GM23338 (cell line): ENCODE measurements around the gene CAMTA1. TPM values are rescaled to one million over a fixed set of nuclear protein-coding genes. Genes with fewer than 3 reads are reported as not detected.

ENCODE experiments used
- ATAC-seq: fragments of 200-7000 bp; cut with Tn5 transposase; 3 replicates; pipeline ENCODE4 v1.9.1; 2020
- DNase-seq: peaks from one replicate; pipeline ENCODE4 v3.0.0-alpha.2; 2015; ENCODE audit warnings: low spot score
- H2AFZ ChIP-seq: fragments of 200-600 bp; sonication (generic); 2 replicates; pipeline ENCODE4 v1.8.0; 2016; ENCODE audit warnings: antibody characterized with exemption, mild to moderate bottlenecking, moderate library complexity
- H3F3A ChIP-seq: fragments of 200-600 bp; sonication (generic); replicated peaks from 2 replicates; pipeline ENCODE4 v1.8.0; 2017; ENCODE audit warnings: antibody characterized with exemption, mixed run types, low read depth
- H3K27ac ChIP-seq: fragments of 200-600 bp; sonication (generic); 2 replicates; pipeline ENCODE4 v1.6.1; 2016; ENCODE audit warnings: low read depth
- H3K27me3 ChIP-seq: fragments of 200-600 bp; sonication (generic); 2 replicates; pipeline ENCODE4 v1.8.0; 2016; ENCODE audit warnings: mild to moderate bottlenecking, mixed run types, moderate library complexity; ENCODE audit not compliant: insufficient read depth
- H3K36me3 ChIP-seq: fragments of 200-600 bp; sonication (generic); 2 replicates; pipeline ENCODE4 v1.8.0; 2016; ENCODE audit warnings: mild to moderate bottlenecking; ENCODE audit not compliant: insufficient read depth
- H3K4me1 ChIP-seq: fragments of 200-600 bp; sonication (generic); 2 replicates; pipeline ENCODE4 v1.8.0; 2016; ENCODE audit warnings: mild to moderate bottlenecking, moderate library complexity; ENCODE audit not compliant: insufficient read depth
- H3K4me2 ChIP-seq: fragments of 200-600 bp; sonication (generic); 2 replicates; pipeline ENCODE4 v1.7.1; 2017; ENCODE audit warnings: mixed run types
- H3K4me3 ChIP-seq: fragments of 200-600 bp; sonication (generic); 2 replicates; pipeline ENCODE4 v1.6.1; 2016; ENCODE audit warnings: mixed run types
- H3K79me2 ChIP-seq: fragments of 200-600 bp; sonication (generic); replicated peaks from 2 replicates; pipeline ENCODE4 v1.8.0; 2017; ENCODE audit warnings: mild to moderate bottlenecking; ENCODE audit not compliant: insufficient read depth
- H3K9me2 ChIP-seq: fragments of 200-600 bp; sonication (generic); 2 replicates; pipeline ENCODE4 v1.8.0; 2017; ENCODE audit not compliant: insufficient read depth
- H4K20me1 ChIP-seq: fragments of 200-600 bp; sonication (generic); replicated peaks from 2 replicates; pipeline ENCODE4 v1.8.0; 2017; ENCODE audit warnings: mild to moderate bottlenecking; ENCODE audit not compliant: insufficient read depth
- H3K27ac Mint-ChIP-seq: 2 replicates; pipeline ENCODE4 v1.8.0; 2020; ENCODE audit warnings: inconsistent platforms, mild to moderate bottlenecking, moderate library complexity, mixed read lengths
- H3K27me3 Mint-ChIP-seq: 3 replicates; pipeline ENCODE4 v1.8.0; 2022; ENCODE audit warnings: low read depth, mild to moderate bottlenecking, moderate library complexity, mixed read lengths, inconsistent platforms; ENCODE audit not compliant: insufficient read depth, poor library complexity
- H3K36me3 Mint-ChIP-seq: 3 replicates; pipeline ENCODE4 v1.8.0; 2021; ENCODE audit warnings: low read depth, mild to moderate bottlenecking, inconsistent platforms, moderate library complexity, mixed read lengths
- H3K4me1 Mint-ChIP-seq: 3 replicates; pipeline ENCODE4 v1.8.0; 2020; ENCODE audit warnings: mild to moderate bottlenecking, inconsistent platforms, mixed read lengths
- H3K4me3 Mint-ChIP-seq: 3 replicates; pipeline ENCODE4 v1.8.0; 2021; ENCODE audit warnings: moderate library complexity, mild to moderate bottlenecking, inconsistent platforms, mixed read lengths
- H3K9me3 Mint-ChIP-seq: 3 replicates; pipeline ENCODE4 v1.8.0; 2020; ENCODE audit warnings: moderate library complexity, mild to moderate bottlenecking, inconsistent platforms, mixed read lengths
- CREB1 ChIP-seq: fragments of 250-450 bp; sonication (Bioruptor Pico); IDR thresholded peaks from 2 replicates; pipeline ENCODE4 v1.5.0; 2020; ENCODE audit warnings: low read depth, mild to moderate bottlenecking, moderate library complexity
- CTCF ChIP-seq, 2 experiments: fragments of 200-600 bp in 1 of 2; sonication (generic) in 1 of 2; conservative IDR thresholded peaks; 2 replicates each; pipeline versions ENCODE4 v1.5.1 to v1.6.1; 2016 to 2017; ENCODE audit warnings: antibody characterized with exemption in 2 of 2, low read depth in 2 of 2, mild to moderate bottlenecking in 2 of 2, moderate library complexity in 1 of 2
- ETS1 ChIP-seq: IDR thresholded peaks from 2 replicates; pipeline ENCODE4 v1.6.1; 2016; ENCODE audit warnings: antibody characterized with exemption
- EZH2 ChIP-seq: fragments of 200-600 bp; sonication (generic); IDR thresholded peaks from one replicate; pipeline ENCODE4 v1.8.0; 2017; ENCODE audit warnings: antibody characterized with exemption, mild to moderate bottlenecking, low read depth; ENCODE audit not compliant: unreplicated experiment
- EZH2phosphoT487 ChIP-seq: fragments of 200-600 bp; sonication (generic); IDR thresholded peaks from one replicate; pipeline ENCODE4 v1.8.1; 2018; ENCODE audit warnings: antibody characterized with exemption; ENCODE audit not compliant: unreplicated experiment
- JUNB ChIP-seq: IDR thresholded peaks from one replicate; pipeline ENCODE4 v1.6.1; 2016; ENCODE audit warnings: antibody characterized with exemption; ENCODE audit not compliant: unreplicated experiment
- NANOG ChIP-seq: IDR thresholded peaks from 2 replicates; pipeline ENCODE4 v1.6.1; 2016; ENCODE audit warnings: antibody characterized with exemption, borderline replicate concordance
- POLR2AphosphoS5 ChIP-seq: IDR thresholded peaks from 2 replicates; pipeline ENCODE4 v1.6.1; 2016; ENCODE audit warnings: antibody characterized with exemption, low read depth
- STAT1 ChIP-seq: IDR thresholded peaks from one replicate; pipeline ENCODE4 v1.6.1; 2016; ENCODE audit warnings: antibody characterized with exemption; ENCODE audit not compliant: unreplicated experiment
- ZNF114 ChIP-seq: fragments of 250-450 bp; sonication (Bioruptor Pico); IDR thresholded peaks from 2 replicates; pipeline ENCODE4 v1.5.0; 2020; ENCODE audit warnings: mild to moderate bottlenecking, moderate library complexity
- ZNF331 ChIP-seq: fragments of 250-450 bp; sonication (Bioruptor Pico); IDR thresholded peaks from 2 replicates; pipeline ENCODE4 v1.5.0; 2020; ENCODE audit warnings: low read depth, mild to moderate bottlenecking, moderate library complexity
- polyA plus RNA-seq: library from polyadenylated mRNA; unstranded; fragments of >200 nt; fragmentation: Nextera tagmentation; extraction: Ambion mirVana; gene quantifications from 2 replicates; pipeline ENCODE4 v1.2.1, GENCODE V29; 2016
- total RNA-seq: library from RNA; depleted of rRNA; stranded (reverse); fragments of >200 nt; shearing (Covaris generic); gene quantifications from 2 replicates; pipeline ENCODE4 v1.2.3, GENCODE V29; 2014
- TF ChIP-seq, protein P1 (sequence below): fragments of 250-450 bp; sonication (Bioruptor Pico); IDR thresholded peaks from 2 replicates; pipeline ENCODE4 v1.5.0; 2020; ENCODE audit warnings: mild to moderate bottlenecking, moderate library complexity
- TF ChIP-seq, protein P2 (sequence below): IDR thresholded peaks from one replicate; pipeline ENCODE4 v1.6.1; 2018; ENCODE audit warnings: antibody characterized with exemption; ENCODE audit not compliant: unreplicated experiment

CAMTA1 gene
- total and polyA plus RNA-seq, 2 experiments from 2014 or later, result 115 to 519 TPM

GRCh38 chr1:7146710-7147109, 361.5 kb downstream of the CAMTA1 start:
- Histone ChIP-seq H3K79me2 (no peaks in the 10 kb centered on the region), H2AFZ (no peak overlapping the region), H3K4me1 (peaks cover 12% of the 10 kb centered on the region), H3K4me2 (no peak overlapping the region), H3K27me3 (no peaks in the 10 kb centered on the region), H4K20me1 (no peaks in the 10 kb centered on the region), H3F3A (no peaks in the 10 kb centered on the region), H3K4me3 (no peak overlapping the region), H3K9me2 (no peaks in the 10 kb centered on the region), H3K36me3 (no peaks in the 10 kb centered on the region), H3K27ac (no peak overlapping the region)
- Mint-ChIP-seq H3K27me3 (peaks cover 2% of the 10 kb centered on the region), H3K36me3 (no peaks in the 10 kb centered on the region), H3K27ac (no peak overlapping the region), H3K4me3 (no peak overlapping the region), H3K9me3 (no peaks in the 10 kb centered on the region), H3K4me1 (peaks cover 27% of the 10 kb centered on the region)
- no peak for ATAC-seq
- no peak for DNase-seq
- TF ChIP-seq EZH2 (no peak), CTCF (conservative IDR thresholded peaks at IDR 0.05; ENCODE audit: low read depth in 2 of 2) (no peak), EZH2phosphoT487 (no peak), ZNF114 (no peak), CREB1 (CRISPR knock-in tag) (no peak), ETS1 (no peak), JUNB (no peak), ZNF331 (CRISPR knock-in tag) (no peak), POLR2AphosphoS5 (no peak), STAT1 (no peak), NANOG (no peak)
- TF ChIP-seq, protein P1, sequence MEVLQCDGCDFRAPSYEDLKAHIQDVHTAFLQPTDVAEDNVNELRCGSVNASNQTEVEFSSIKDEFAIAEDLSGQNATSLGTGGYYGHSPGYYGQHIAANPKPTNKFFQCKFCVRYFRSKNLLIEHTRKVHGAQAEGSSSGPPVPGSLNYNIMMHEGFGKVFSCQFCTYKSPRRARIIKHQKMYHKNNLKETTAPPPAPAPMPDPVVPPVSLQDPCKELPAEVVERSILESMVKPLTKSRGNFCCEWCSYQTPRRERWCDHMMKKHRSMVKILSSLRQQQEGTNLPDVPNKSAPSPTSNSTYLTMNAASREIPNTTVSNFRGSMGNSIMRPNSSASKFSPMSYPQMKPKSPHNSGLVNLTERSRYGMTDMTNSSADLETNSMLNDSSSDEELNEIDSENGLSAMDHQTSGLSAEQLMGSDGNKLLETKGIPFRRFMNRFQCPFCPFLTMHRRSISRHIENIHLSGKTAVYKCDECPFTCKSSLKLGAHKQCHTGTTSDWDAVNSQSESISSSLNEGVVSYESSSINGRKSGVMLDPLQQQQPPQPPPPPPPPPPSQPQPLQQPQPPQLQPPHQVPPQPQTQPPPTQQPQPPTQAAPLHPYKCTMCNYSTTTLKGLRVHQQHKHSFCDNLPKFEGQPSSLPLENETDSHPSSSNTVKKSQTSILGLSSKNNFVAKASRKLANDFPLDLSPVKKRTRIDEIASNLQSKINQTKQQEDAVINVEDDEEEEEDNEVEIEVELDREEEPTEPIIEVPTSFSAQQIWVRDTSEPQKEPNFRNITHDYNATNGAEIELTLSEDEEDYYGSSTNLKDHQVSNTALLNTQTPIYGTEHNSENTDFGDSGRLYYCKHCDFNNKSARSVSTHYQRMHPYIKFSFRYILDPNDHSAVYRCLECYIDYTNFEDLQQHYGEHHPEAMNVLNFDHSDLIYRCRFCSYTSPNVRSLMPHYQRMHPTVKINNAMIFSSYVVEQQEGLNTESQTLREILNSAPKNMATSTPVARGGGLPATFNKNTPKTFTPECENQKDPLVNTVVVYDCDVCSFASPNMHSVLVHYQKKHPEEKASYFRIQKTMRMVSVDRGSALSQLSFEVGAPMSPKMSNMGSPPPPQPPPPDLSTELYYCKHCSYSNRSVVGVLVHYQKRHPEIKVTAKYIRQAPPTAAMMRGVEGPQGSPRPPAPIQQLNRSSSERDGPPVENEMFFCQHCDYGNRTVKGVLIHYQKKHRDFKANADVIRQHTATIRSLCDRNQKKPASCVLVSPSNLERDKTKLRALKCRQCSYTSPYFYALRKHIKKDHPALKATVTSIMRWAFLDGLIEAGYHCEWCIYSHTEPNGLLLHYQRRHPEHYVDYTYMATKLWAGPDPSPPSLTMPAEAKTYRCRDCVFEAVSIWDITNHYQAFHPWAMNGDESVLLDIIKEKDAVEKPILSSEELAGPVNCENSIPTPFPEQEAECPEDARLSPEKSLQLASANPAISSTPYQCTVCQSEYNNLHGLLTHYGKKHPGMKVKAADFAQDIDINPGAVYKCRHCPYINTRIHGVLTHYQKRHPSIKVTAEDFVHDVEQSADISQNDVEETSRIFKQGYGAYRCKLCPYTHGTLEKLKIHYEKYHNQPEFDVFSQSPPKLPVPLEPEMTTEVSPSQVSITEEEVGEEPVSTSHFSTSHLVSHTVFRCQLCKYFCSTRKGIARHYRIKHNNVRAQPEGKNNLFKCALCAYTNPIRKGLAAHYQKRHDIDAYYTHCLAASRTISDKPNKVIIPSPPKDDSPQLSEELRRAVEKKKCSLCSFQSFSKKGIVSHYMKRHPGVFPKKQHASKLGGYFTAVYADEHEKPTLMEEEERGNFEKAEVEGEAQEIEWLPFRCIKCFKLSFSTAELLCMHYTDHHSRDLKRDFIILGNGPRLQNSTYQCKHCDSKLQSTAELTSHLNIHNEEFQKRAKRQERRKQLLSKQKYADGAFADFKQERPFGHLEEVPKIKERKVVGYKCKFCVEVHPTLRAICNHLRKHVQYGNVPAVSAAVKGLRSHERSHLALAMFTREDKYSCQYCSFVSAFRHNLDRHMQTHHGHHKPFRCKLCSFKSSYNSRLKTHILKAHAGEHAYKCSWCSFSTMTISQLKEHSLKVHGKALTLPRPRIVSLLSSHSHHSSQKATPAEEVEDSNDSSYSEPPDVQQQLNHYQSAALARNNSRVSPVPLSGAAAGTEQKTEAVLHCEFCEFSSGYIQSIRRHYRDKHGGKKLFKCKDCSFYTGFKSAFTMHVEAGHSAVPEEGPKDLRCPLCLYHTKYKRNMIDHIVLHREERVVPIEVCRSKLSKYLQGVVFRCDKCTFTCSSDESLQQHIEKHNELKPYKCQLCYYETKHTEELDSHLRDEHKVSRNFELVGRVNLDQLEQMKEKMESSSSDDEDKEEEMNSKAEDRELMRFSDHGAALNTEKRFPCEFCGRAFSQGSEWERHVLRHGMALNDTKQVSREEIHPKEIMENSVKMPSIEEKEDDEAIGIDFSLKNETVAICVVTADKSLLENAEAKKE (CRISPR knock-in tag), result no peak
- TF ChIP-seq, protein P2, sequence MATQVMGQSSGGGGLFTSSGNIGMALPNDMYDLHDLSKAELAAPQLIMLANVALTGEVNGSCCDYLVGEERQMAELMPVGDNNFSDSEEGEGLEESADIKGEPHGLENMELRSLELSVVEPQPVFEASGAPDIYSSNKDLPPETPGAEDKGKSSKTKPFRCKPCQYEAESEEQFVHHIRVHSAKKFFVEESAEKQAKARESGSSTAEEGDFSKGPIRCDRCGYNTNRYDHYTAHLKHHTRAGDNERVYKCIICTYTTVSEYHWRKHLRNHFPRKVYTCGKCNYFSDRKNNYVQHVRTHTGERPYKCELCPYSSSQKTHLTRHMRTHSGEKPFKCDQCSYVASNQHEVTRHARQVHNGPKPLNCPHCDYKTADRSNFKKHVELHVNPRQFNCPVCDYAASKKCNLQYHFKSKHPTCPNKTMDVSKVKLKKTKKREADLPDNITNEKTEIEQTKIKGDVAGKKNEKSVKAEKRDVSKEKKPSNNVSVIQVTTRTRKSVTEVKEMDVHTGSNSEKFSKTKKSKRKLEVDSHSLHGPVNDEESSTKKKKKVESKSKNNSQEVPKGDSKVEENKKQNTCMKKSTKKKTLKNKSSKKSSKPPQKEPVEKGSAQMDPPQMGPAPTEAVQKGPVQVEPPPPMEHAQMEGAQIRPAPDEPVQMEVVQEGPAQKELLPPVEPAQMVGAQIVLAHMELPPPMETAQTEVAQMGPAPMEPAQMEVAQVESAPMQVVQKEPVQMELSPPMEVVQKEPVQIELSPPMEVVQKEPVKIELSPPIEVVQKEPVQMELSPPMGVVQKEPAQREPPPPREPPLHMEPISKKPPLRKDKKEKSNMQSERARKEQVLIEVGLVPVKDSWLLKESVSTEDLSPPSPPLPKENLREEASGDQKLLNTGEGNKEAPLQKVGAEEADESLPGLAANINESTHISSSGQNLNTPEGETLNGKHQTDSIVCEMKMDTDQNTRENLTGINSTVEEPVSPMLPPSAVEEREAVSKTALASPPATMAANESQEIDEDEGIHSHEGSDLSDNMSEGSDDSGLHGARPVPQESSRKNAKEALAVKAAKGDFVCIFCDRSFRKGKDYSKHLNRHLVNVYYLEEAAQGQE, result no peak
